ENCODE data around the gene KEAP1.
A peak's percentile ranks its signal among the peaks of the same experiment; 100 is the strongest.

KEAP1 gene

GRCh38 chr19:10473192-10473591 is 30.0 kb downstream of the KEAP1 start:
- no peak for TF ChIP-seq CTCF (IDR thresholded peaks at IDR 0.05)
- no peak overlapping the region for H3K27ac ChIP-seq
- no peak overlapping the region for H3K4me3 ChIP-seq (ENCODE audit: low read depth, low read length)
- H3K27me3 ChIP-seq (ENCODE audit: control insufficient read depth, insufficient read depth, low read length), result no peaks in the 10 kb centered on the region
- H3K4me2 ChIP-seq (ENCODE audit: low read length), result no peak overlapping the region
- no peak overlapping the region for H2AFZ ChIP-seq
- H3K79me2 ChIP-seq, result no peaks in the 10 kb centered on the region
- no peaks in the 10 kb centered on the region for H3K9me3 ChIP-seq (ENCODE audit: control insufficient read depth, low read length)
- no peak overlapping the region for H3K9ac ChIP-seq
- no peaks in the 10 kb centered on the region for H3K4me1 ChIP-seq
- no peaks in the 10 kb centered on the region for H3K36me3 ChIP-seq (ENCODE audit: control insufficient read depth, insufficient read depth, low read length)

- Histone ChIP-seq H3K9ac (no peak overlapping the region), H2AFZ (no peak overlapping the region), H3K4me1 (no peaks in the 10 kb centered on the region), H3K27me3 (ENCODE audit: control insufficient read depth, insufficient read depth, low read length) (no peaks in the 10 kb centered on the region), H3K9me3 (ENCODE audit: control insufficient read depth, low read length) (no peaks in the 10 kb centered on the region), H3K36me3 (ENCODE audit: control insufficient read depth, insufficient read depth, low read length) (no peaks in the 10 kb centered on the region), H3K4me3 (ENCODE audit: low read depth, low read length) (no peak overlapping the region), H3K79me2 (no peaks in the 10 kb centered on the region), H3K27ac (no peak overlapping the region), H3K4me2 (ENCODE audit: low read length) (no peak overlapping the region)
- peak; percentile 26 for TF ChIP-seq CTCF (IDR thresholded peaks at IDR 0.05)
These were observed 31.2 kb downstream of the KEAP1 start for GRCh38 chr19:10471909-10472308.

- no peak for TF ChIP-seq CTCF (IDR thresholded peaks at IDR 0.05)
- Histone ChIP-seq H3K4me1 (no peaks in the 10 kb centered on the region), H3K9me3 (ENCODE audit: control insufficient read depth, low read length) (no peaks in the 10 kb centered on the region), H3K9ac (no peak overlapping the region), H3K36me3 (ENCODE audit: control insufficient read depth, insufficient read depth, low read length) (no peaks in the 10 kb centered on the region), H3K79me2 (no peaks in the 10 kb centered on the region), H3K27me3 (ENCODE audit: control insufficient read depth, insufficient read depth, low read length) (no peaks in the 10 kb centered on the region), H2AFZ (no peak overlapping the region), H3K4me3 (ENCODE audit: low read depth, low read length) (no peak overlapping the region), H3K27ac (no peak overlapping the region), H3K4me2 (ENCODE audit: low read length) (no peak overlapping the region)
These were observed 35.0 kb downstream of the KEAP1 start for GRCh38 chr19:10468133-10468532.

GRCh38 chr19:10467104-10467706 is 36.0 kb downstream of the KEAP1 start:
- no peak overlapping the region for H3K9ac ChIP-seq
- H3K27ac ChIP-seq, result no peak overlapping the region
- no peaks in the 10 kb centered on the region for H3K4me1 ChIP-seq
- no peak overlapping the region for H2AFZ ChIP-seq
- no peaks in the 10 kb centered on the region for H3K36me3 ChIP-seq (ENCODE audit: control insufficient read depth, insufficient read depth, low read length)
- no peak for TF ChIP-seq CTCF (IDR thresholded peaks at IDR 0.05)
- H3K9me3 ChIP-seq (ENCODE audit: control insufficient read depth, low read length), result no peaks in the 10 kb centered on the region
- H3K4me3 ChIP-seq (ENCODE audit: low read depth, low read length), result no peak overlapping the region
- H3K27me3 ChIP-seq (ENCODE audit: control insufficient read depth, insufficient read depth, low read length), result no peaks in the 10 kb centered on the region
- H3K4me2 ChIP-seq (ENCODE audit: low read length), result no peak overlapping the region
- no peaks in the 10 kb centered on the region for H3K79me2 ChIP-seq

- no peaks in the 10 kb centered on the region for H3K27me3 ChIP-seq (ENCODE audit: control insufficient read depth, insufficient read depth, low read length)
- no peaks in the 10 kb centered on the region for H3K36me3 ChIP-seq (ENCODE audit: control insufficient read depth, insufficient read depth, low read length)
- no peak overlapping the region for H3K9ac ChIP-seq
- H2AFZ ChIP-seq, result no peak overlapping the region
- no peaks in the 10 kb centered on the region for H3K79me2 ChIP-seq
- no peak overlapping the region for H3K27ac ChIP-seq
- no peak for TF ChIP-seq CTCF (IDR thresholded peaks at IDR 0.05)
- no peak overlapping the region for H3K4me2 ChIP-seq (ENCODE audit: low read length)
- no peaks in the 10 kb centered on the region for H3K4me1 ChIP-seq
- H3K9me3 ChIP-seq (ENCODE audit: control insufficient read depth, low read length), result no peaks in the 10 kb centered on the region
- no peak overlapping the region for H3K4me3 ChIP-seq (ENCODE audit: low read depth, low read length)
These were observed 38.7 kb downstream of the KEAP1 start for GRCh38 chr19:10464456-10464855.

Data from parathyroid adenoma (tissue), 2 donors.